HG03457 (cell line): ENCODE measurements around the gene PEPD.

Experiments
- ATAC-seq: cut with Tn5 transposase; IDR thresholded peaks from one replicate; pipeline ENCODE4 v1.9.1; 2021; ENCODE audit warnings: moderate number of reproducible peaks; ENCODE audit not compliant: unreplicated experiment

The PEPD gene

GRCh38 chr19:33547676-33548075 is 26.1 kb upstream of the PEPD start:
- no peak for ATAC-seq

- no peak for ATAC-seq
Measured at GRCh38 chr19:33546656-33547055, 25.1 kb upstream of the PEPD start.

GRCh38 chr19:33545217-33545981 is 23.8 kb upstream of the PEPD start:
- ATAC-seq, result no peak

- no peak for ATAC-seq
Measured at GRCh38 chr19:33535226-33535625, 13.6 kb upstream of the PEPD start.

GRCh38 chr19:33532859-33533460 is 11.4 kb upstream of the PEPD start:
- ATAC-seq, result no peak

GRCh38 chr19:33530842-33531241 is 9.3 kb upstream of the PEPD start:
- no peak for ATAC-seq

- no peak for ATAC-seq
Measured at GRCh38 chr19:33530296-33530695, 8.7 kb upstream of the PEPD start.

- no peak for ATAC-seq
Measured at GRCh38 chr19:33529094-33529676, 7.6 kb upstream of the PEPD start.

GRCh38 chr19:33528404-33528803 is 6.8 kb upstream of the PEPD start:
- ATAC-seq, result no peak

GRCh38 chr19:33527125-33527524 is 5.5 kb upstream of the PEPD start:
- no peak for ATAC-seq

- no peak for ATAC-seq
Measured at GRCh38 chr19:33524024-33524664, 2.6 kb upstream of the PEPD start.

GRCh38 chr19:33523167-33523566 is 1.6 kb upstream of the PEPD start:
- ATAC-seq, result no peak

GRCh38 chr19:33522371-33522662 is 726 bp upstream of the PEPD start:
- ATAC-seq, result no peak

GRCh38 chr19:33520844-33521479 is 629 bp downstream of the PEPD start:
- ATAC-seq, result no peak

- ATAC-seq, result no peak
Measured at GRCh38 chr19:33520048-33520643, 1.4 kb downstream of the PEPD start.

GRCh38 chr19:33519416-33519815 is 2.2 kb downstream of the PEPD start:
- ATAC-seq, result no peak

- ATAC-seq, result no peak
Measured at GRCh38 chr19:33518541-33518940, 3.0 kb downstream of the PEPD start.

GRCh38 chr19:33517922-33518321 is 3.7 kb downstream of the PEPD start:
- ATAC-seq, result no peak

- no peak for ATAC-seq
Measured at GRCh38 chr19:33515921-33516320, 5.7 kb downstream of the PEPD start.

- no peak for ATAC-seq
Measured at GRCh38 chr19:33514885-33515551, 6.6 kb downstream of the PEPD start.

GRCh38 chr19:33513424-33513823 is 8.2 kb downstream of the PEPD start:
- no peak for ATAC-seq
